ENCODE data around the gene SYT6.

GRCh38 chr1:114173680-114174079 lies 20.0 kb upstream of the SYT6 start:
- TF ChIP-seq CTCF (conservative IDR thresholded peaks at IDR 0.05; ENCODE audit: low read length), result no peak
- TF ChIP-seq EZH2phosphoT487 (IDR thresholded peaks at IDR 0.05; ENCODE audit: borderline replicate concordance, low read depth, low read length), result no peak

Data from OCI-LY7 (cell line).